NB4 (cell line): ENCODE measurements around the gene NSD1.

ENCODE experiments used
- CTCF ChIP-seq: IDR thresholded peaks from one replicate; pipeline ENCODE4 v1.5.1; 2012; ENCODE audit warnings: low read depth, low read length
- MYC ChIP-seq: IDR thresholded peaks from 2 replicates; pipeline ENCODE4 v1.6.1; 2011; ENCODE audit warnings: low read depth, low read length
- POLR2A ChIP-seq: IDR thresholded peaks from 2 replicates; pipeline ENCODE4 v1.6.1; 2011; ENCODE audit warnings: mild to moderate bottlenecking; ENCODE audit not compliant: insufficient read length; ENCODE audit errors: extremely low read depth

GRCh38 chr5:177116631-177117373 is 16.8 kb upstream of the NSD1 start:
- TF ChIP-seq CTCF (no peak), POLR2A (no peak), MYC (no peak)
